ACC112 (cell line): ENCODE results near the gene NAA10.

ENCODE experiments used
- H2AFZ ChIP-seq: fragments of 200-600 bp; sonication (generic); one replicate; pipeline ENCODE4 v1.6.0; 2017; ENCODE audit warnings: antibody characterized with exemption, low read length; ENCODE audit not compliant: unreplicated experiment
- H3K27ac ChIP-seq: fragments of 200-600 bp; sonication (generic); 2 replicates; pipeline ENCODE4 v1.5.1; 2014; ENCODE audit warnings: low read depth, mild to moderate bottlenecking, antibody characterized with exemption, low read length, moderate library complexity
- H3K27me3 ChIP-seq: fragments of 200-600 bp; sonication (generic); 2 replicates; pipeline ENCODE4 v1.6.1; 2014; ENCODE audit warnings: mild to moderate bottlenecking, antibody characterized with exemption, low read length, moderate library complexity, mixed read lengths; ENCODE audit not compliant: insufficient read depth
- H3K36me3 ChIP-seq: fragments of 200-600 bp; sonication (generic); 2 replicates; pipeline ENCODE4 v1.6.1; 2016; ENCODE audit warnings: mild to moderate bottlenecking, antibody characterized with exemption, low read length, moderate library complexity, mixed read lengths; ENCODE audit not compliant: insufficient read depth
- H3K4me1 ChIP-seq: fragments of 200-600 bp; sonication (generic); one replicate; pipeline ENCODE4 v1.6.1; 2016; ENCODE audit warnings: low read length, mixed read lengths; ENCODE audit not compliant: insufficient read depth, unreplicated experiment, control insufficient read depth
- H3K4me3 ChIP-seq: fragments of 200-600 bp; sonication (generic); 2 replicates; pipeline ENCODE4 v1.5.1; 2014; ENCODE audit warnings: mild to moderate bottlenecking, low read depth, low read length
- H3K79me2 ChIP-seq: fragments of 200-600 bp; sonication (generic); one replicate; pipeline ENCODE4 v1.6.0; 2016; ENCODE audit warnings: low read length; ENCODE audit not compliant: control insufficient read depth, unreplicated experiment, insufficient read depth

NAA10 gene

GRCh38 chrX:153906126-153906917 lies 28.5 kb downstream of the NAA10 start:
- Histone ChIP-seq H3K79me2 (no peaks in the 10 kb centered on the region), H2AFZ (no peak overlapping the region), H3K27ac (no peak overlapping the region), H3K36me3 (no peaks in the 10 kb centered on the region), H3K27me3 (no peaks in the 10 kb centered on the region), H3K4me3 (no peak overlapping the region), H3K4me1 (peaks cover 13% of the 10 kb centered on the region)

- no peak overlapping the region for H3K27ac ChIP-seq
- peaks cover 16% of the 10 kb centered on the region for H3K4me1 ChIP-seq
- H3K27me3 ChIP-seq = no peaks in the 10 kb centered on the region
- no peaks in the 10 kb centered on the region for H3K36me3 ChIP-seq
- no peak overlapping the region for H2AFZ ChIP-seq
- no peak overlapping the region for H3K4me3 ChIP-seq
- H3K79me2 ChIP-seq = no peaks in the 10 kb centered on the region
Observed at GRCh38 chrX:153905481-153906095, 29.2 kb downstream of the NAA10 start.

- Histone ChIP-seq H3K4me1 (peaks cover 16% of the 10 kb centered on the region), H3K27ac (no peak within 1 kb of the TSS), H3K27me3 (no peaks in the 10 kb centered on the region), H2AFZ (no peak within 1 kb of the TSS), H3K79me2 (no peaks in the 10 kb centered on the region), H3K4me3 (no peak within 1 kb of the TSS), H3K36me3 (no peaks in the 10 kb centered on the region)
Observed at GRCh38 chrX:153903991-153904957, 30.6 kb downstream of the NAA10 start, which contains the start of gene AVPR2. AVPR2 (plus strand) TSS chrX:153904673; CDS start chrX:153905146, 473 bp downstream.

DNA sequence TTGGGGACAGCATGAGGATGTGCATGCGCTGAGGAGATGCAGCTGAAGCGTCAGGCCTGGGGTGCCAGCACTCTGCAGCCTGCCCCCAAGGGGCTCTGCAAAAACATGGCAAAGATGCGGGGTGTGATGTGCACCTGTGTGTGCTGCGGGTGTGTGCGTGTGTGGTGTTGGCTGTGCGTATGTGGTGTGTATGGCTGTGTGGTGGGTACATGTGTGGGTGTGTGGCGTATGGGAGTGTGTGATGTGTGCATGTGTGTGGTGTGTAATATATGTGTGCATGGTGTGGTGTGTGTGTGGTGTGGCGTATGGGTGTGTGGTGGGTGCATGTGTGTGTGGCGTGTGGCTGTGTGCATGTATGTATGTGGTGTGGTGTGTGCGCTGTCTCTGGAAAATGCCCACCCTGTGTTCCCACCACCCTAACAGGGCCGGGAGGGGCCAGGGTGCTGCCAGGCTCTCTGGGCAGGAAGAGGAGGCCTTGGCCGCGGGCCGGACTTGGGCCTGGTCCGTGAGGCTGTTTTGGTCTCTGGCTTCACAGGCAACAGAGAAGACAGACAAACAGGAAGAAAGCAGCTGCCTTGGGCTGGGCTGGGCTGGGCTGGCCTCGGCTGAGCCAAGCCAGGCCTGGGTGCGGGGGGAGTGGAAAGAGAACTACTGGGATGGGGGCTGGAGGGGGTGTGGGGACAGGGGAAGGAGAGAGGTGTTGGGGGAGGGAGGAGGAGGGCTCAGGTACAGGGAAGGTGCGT lies 31.4 kb downstream of the NAA10 start:
- Histone ChIP-seq H3K36me3 (no peaks in the 10 kb centered on the region), H3K4me3 (no peak overlapping the region), H3K4me1 (peaks cover 16% of the 10 kb centered on the region), H3K27ac (no peak overlapping the region), H3K27me3 (peaks cover 3% of the 10 kb centered on the region; the same call in 1 of the 2 replicates), H2AFZ (no peak overlapping the region), H3K79me2 (no peaks in the 10 kb centered on the region)

DNA sequence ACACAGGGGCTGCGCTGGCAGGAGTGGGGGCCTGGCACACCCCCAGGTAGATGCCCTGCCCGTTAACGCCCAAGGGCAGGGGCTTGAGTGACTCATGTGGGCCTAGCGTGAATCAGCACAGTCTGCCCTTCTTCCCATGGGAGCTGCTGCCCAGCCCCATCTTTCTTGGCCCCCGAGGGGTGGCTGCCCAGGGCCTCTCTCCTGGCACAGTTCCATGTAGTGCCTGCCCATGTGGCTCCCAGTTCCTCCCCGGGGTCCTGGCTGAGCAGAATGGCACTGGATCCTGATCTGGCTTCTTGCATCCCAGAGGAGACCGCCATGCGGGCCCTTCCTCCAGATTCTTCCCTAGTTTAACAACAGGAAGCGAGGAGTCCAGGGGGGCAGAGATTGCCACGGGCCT lies 32.5 kb downstream of the NAA10 start:
- H3K4me3 ChIP-seq = no peak overlapping the region
- no peaks in the 10 kb centered on the region for H3K79me2 ChIP-seq
- H3K36me3 ChIP-seq = no peaks in the 10 kb centered on the region
- peaks cover 9% of the 10 kb centered on the region; the same call in 1 of the 2 replicates for H3K27me3 ChIP-seq
- no peak overlapping the region for H3K27ac ChIP-seq
- H3K4me1 ChIP-seq = peaks cover 16% of the 10 kb centered on the region
- no peak overlapping the region for H2AFZ ChIP-seq

DNA sequence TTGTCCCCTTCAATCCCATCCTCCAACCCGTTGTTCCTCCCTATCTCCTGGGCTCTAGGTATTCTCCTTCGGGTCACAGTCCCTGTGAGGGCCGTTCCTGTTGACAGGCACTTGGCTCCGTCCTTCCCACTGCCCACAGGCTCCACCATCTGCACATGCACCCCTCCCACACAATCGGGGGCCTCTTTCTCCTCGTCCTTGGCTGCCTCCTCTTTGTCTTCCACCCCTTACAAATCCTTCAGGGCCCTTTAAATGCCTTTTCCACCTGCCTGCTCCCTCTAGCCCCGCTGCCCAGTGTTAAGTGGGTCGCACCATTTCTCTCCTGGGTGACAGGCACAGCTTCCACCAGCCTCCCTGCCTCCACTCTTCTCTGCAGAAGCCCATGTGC lies 33.1 kb downstream of the NAA10 start:
- Histone ChIP-seq H3K27ac (no peak overlapping the region), H3K4me1 (peaks cover 16% of the 10 kb centered on the region), H3K36me3 (no peaks in the 10 kb centered on the region), H2AFZ (no peak overlapping the region), H3K79me2 (no peaks in the 10 kb centered on the region), H3K27me3 (peaks cover 9% of the 10 kb centered on the region; the same call in 1 of the 2 replicates), H3K4me3 (no peak overlapping the region)

DNA sequence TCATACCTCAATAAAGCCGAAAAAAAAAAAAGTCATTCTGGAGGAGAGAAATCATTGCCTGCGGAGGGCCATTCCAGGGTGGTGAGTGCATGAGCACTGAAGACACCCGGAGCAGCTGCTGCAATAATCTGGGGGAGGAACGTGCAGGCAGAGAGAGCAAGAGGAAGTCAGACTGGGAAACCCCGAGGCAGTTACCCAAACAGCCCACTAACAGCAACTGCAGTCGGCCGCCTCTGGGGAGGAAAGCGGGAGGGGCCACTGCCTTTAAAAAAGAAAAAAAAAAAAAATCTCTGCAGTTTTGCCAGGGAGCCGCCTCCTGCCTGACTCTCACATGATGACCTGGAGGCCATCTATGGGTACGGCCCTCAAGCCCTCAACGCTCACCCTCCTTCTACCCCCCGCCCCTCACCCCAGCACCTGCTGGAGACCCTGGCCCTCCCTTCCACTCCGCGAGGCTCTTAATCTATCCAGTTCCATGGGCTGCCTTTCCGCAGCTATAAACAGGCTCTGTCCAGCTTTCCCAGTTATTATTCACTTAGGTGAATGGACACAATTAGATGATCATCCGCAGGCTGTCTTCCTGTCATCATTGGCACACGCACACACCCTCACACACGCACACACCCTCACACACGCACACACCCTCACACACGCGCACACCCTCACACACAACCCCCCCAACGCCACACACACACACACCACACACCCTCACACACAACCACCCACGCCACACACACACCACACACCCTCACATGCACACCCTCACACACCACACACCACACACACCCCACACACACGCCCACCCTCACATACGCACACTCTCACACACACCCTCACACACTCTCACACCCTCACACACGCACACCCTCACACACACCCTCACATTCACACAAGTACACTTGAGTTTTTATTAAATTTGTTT lies 33.7 kb downstream of the NAA10 start:
- Histone ChIP-seq H2AFZ (no peak overlapping the region), H3K4me1 (peaks cover 16% of the 10 kb centered on the region), H3K27ac (peak overlapping the region; percentile 37)

GRCh38 chrX:153897899-153898298 lies 36.9 kb downstream of the NAA10 start:
- Histone ChIP-seq H3K4me3 (no peak overlapping the region), H3K27me3 (peaks cover 9% of the 10 kb centered on the region; the same call in 1 of the 2 replicates), H3K4me1 (peaks cover 16% of the 10 kb centered on the region), H3K27ac (no peak overlapping the region), H3K36me3 (no peaks in the 10 kb centered on the region), H2AFZ (no peak overlapping the region), H3K79me2 (no peaks in the 10 kb centered on the region)

More for the DNA sequence above, 33.7 kb downstream of the NAA10 start:
- H3K27me3 ChIP-seq = peaks cover 9% of the 10 kb centered on the region; the same call in 1 of the 2 replicates
- no peaks in the 10 kb centered on the region for H3K79me2 ChIP-seq
- no peak overlapping the region for H3K4me3 ChIP-seq
- H3K36me3 ChIP-seq = no peaks in the 10 kb centered on the region

DNA sequence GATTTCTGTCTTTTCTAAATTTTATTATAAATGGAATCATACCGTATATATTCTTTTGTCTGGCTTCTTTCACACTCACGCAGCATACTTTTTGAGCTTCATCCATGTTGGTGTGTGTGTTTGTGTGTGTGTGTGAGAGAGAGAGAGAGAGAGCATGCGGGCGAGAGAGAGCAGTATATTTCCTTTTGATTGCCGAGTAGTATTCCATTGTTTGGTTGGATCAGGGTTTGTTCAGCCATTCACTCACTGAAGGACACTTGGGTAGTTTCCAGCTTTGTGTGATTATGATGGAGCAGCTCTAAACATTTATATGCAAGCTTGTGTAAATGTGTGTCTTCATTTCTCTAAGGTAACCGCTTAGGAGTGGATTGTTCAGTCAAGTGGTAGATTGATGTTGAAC lies 45.7 kb downstream of the NAA10 start:
- Histone ChIP-seq H3K27ac (no peak overlapping the region), H3K79me2 (no peaks in the 10 kb centered on the region), H3K4me3 (no peak overlapping the region), H3K36me3 (no peaks in the 10 kb centered on the region), H3K4me1 (no peaks in the 10 kb centered on the region), H3K27me3 (peaks cover 37% of the 10 kb centered on the region; the same call in 1 of the 2 replicates), H2AFZ (no peak overlapping the region)
